Measurements from ENCODE around the gene BCAS1. TPM values are rescaled to one million over a fixed set of nuclear protein-coding genes. Genes with fewer than 3 reads are reported as not detected.

The BCAS1 gene
- total RNA-seq, 1 donor from 2014 or later = 0.81 TPM

DNA sequence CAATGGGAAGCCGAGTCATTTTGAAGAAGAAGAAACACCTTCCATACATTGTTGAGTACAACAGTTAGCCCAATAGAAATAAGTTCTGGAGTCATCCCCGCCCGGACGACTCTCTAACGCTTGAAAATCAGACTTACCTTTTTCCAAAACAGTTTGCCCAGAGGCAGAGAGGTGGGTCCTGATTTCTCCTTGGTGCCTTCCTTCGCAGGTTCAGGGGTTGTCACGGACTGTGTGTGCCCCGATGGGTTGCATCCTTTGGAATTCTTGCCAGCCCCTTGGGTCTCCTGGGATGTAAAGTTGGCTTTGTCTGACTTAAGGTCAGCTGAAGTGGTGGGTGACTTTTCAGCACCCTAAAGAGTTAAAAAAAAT, 85.3 kb downstream of the BCAS1 start:
- Mint-ChIP-seq H3K4me3 (ENCODE audit: low read depth) (no peak overlapping the region), H3K4me1 (ENCODE audit: low read depth) (no peaks in the 10 kb centered on the region), H3K36me3 (ENCODE audit: insufficient read depth) (no peaks in the 10 kb centered on the region), H3K27me3 (no peaks in the 10 kb centered on the region), H3K27ac (no peak overlapping the region), H3K9me3 (ENCODE audit: low read depth) (peaks cover 4% of the 10 kb centered on the region)
- TF ChIP-seq, protein P1, sequence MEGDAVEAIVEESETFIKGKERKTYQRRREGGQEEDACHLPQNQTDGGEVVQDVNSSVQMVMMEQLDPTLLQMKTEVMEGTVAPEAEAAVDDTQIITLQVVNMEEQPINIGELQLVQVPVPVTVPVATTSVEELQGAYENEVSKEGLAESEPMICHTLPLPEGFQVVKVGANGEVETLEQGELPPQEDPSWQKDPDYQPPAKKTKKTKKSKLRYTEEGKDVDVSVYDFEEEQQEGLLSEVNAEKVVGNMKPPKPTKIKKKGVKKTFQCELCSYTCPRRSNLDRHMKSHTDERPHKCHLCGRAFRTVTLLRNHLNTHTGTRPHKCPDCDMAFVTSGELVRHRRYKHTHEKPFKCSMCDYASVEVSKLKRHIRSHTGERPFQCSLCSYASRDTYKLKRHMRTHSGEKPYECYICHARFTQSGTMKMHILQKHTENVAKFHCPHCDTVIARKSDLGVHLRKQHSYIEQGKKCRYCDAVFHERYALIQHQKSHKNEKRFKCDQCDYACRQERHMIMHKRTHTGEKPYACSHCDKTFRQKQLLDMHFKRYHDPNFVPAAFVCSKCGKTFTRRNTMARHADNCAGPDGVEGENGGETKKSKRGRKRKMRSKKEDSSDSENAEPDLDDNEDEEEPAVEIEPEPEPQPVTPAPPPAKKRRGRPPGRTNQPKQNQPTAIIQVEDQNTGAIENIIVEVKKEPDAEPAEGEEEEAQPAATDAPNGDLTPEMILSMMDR (IDR thresholded peaks at IDR 0.05; ENCODE audit: unreplicated experiment) = no peak
- DNase-seq (ENCODE audit: low spot score, unreplicated experiment) = no peak

DNA sequence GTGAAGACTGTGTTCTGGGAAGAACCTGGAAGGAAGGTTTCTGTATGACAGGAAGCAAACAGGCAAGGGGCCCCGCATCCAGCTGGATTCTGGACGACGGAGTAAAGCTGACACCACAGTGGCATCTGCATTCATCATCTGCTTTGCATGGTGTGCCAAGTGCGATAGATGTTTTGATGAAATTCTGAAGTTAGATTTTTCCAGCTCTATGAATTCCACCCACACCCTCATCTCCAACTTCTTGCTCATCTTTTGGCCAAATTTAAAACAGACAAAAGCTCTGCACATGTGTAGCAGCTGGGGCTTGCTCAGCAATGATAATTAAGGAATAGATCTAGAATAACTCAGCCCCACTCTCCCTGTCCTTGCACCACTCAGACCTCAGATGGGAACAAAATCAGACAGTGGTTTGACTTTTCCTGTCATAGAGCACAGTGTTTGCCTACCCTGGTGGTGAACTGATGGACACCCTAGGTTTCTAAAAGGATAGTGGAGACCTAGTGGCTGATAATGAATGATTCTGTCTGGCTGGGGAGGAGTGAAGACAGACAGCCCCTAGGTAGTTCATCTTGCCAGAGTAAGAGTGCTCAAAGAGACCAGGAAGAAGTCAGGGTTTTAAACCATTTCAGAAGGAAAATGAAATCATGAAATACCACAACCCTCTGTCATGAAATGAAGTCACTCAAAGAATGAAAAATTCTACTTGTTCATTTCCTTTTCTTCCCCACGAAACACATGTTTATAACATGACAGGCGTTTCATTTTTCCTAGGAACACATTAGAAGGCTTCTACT, 85.8 kb downstream of the BCAS1 start:
- Mint-ChIP-seq H3K9me3 (ENCODE audit: low read depth) (peaks cover 4% of the 10 kb centered on the region), H3K27me3 (no peaks in the 10 kb centered on the region), H3K4me3 (ENCODE audit: low read depth) (no peak overlapping the region), H3K4me1 (ENCODE audit: low read depth) (no peaks in the 10 kb centered on the region), H3K36me3 (ENCODE audit: insufficient read depth) (no peaks in the 10 kb centered on the region), H3K27ac (no peak overlapping the region)
- TF ChIP-seq, protein P1 (IDR thresholded peaks at IDR 0.05; ENCODE audit: unreplicated experiment) = no peak
- no peak for DNase-seq (ENCODE audit: low spot score, unreplicated experiment)

DNA sequence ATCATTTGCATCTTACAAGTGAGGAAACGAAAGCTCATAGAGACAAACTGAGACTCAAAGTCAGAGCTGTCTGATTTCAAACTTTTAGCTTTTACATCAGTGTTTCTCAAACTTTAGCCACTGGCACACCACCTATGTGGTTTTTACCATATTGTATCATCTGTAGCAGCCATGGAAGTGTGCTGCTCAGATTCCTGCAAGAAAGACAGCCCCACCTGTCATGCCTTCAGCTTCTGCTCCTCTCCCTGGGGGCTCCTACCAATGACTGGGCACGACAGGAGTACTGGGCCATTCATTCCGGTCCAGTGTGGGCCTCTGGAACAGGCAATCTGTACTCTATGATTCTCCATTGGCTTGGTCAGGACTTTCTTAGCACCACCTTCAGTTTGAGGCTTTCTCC, 87.0 kb downstream of the BCAS1 start:
- Mint-ChIP-seq H3K9me3 (ENCODE audit: low read depth) (peaks cover 4% of the 10 kb centered on the region), H3K4me3 (ENCODE audit: low read depth) (no peak overlapping the region), H3K27ac (no peak overlapping the region), H3K27me3 (no peaks in the 10 kb centered on the region), H3K36me3 (ENCODE audit: insufficient read depth) (no peaks in the 10 kb centered on the region), H3K4me1 (ENCODE audit: low read depth) (no peaks in the 10 kb centered on the region)
- TF ChIP-seq, protein P1 (IDR thresholded peaks at IDR 0.05; ENCODE audit: unreplicated experiment) = no peak
- DNase-seq (ENCODE audit: low spot score, unreplicated experiment) = no peak

DNA sequence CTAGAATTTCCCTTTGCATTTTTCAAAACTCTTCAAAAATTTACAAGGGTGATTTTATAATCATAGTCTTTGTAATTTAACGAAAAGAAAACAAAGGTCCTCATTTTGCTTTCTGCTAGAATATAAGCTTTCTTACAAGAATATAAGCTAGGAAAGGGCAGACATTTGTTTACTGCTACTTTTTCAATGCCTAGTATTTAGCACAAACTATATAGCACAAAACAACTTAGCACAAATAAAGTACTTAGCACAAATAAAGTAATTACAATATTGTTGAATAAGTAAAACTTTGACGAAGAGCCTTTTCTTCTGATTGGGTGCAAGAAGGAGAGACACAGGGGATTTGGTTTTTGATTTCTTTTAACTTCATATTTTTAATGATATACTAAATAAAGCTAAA, 87.8 kb downstream of the BCAS1 start:
- Mint-ChIP-seq H3K4me1 (ENCODE audit: low read depth) (no peaks in the 10 kb centered on the region), H3K4me3 (ENCODE audit: low read depth) (no peak overlapping the region), H3K27me3 (no peaks in the 10 kb centered on the region), H3K9me3 (ENCODE audit: low read depth) (peaks cover 4% of the 10 kb centered on the region), H3K27ac (no peak overlapping the region), H3K36me3 (ENCODE audit: insufficient read depth) (no peaks in the 10 kb centered on the region)
- no peak for DNase-seq (ENCODE audit: low spot score, unreplicated experiment)
- TF ChIP-seq, protein P1 (IDR thresholded peaks at IDR 0.05; ENCODE audit: unreplicated experiment) = no peak

DNA sequence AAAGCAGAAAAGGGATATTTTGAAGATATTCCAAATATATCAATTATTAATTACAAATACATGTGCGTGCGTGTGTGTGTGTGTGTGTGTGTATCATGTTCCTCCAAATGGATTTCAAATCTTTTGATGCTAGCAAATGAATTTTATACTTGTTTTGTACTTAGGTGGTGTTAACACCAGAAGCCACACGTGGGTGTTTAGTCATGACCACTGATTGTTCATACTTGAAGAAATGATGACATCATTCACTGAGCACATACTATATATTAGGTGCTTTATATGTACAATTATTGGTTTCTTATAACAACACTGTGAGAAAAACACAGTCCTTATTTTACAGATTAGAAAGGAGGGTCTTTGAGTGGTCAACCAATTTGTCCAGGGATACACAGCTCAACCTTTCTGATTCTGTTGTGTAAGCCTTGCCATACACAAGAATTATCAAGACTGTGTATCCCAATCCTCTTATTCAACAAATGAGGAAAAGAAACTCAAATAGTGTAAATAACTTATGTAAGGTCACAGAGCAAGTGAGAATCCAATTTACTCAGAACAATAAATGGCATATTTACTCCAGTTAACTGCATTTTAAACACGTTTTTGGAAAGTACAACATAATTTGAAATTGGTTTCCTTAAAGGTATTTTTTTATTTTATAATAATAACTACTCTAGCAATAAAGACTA, 88.5 kb downstream of the BCAS1 start:
- H3K4me3 Mint-ChIP-seq (ENCODE audit: low read depth) = no peak overlapping the region
- TF ChIP-seq, protein P1 (IDR thresholded peaks at IDR 0.05; ENCODE audit: unreplicated experiment) = no peak
- no peaks in the 10 kb centered on the region for H3K4me1 Mint-ChIP-seq (ENCODE audit: low read depth)
- no peaks in the 10 kb centered on the region for H3K36me3 Mint-ChIP-seq (ENCODE audit: insufficient read depth)
- H3K9me3 Mint-ChIP-seq (ENCODE audit: low read depth) = peaks cover 5% of the 10 kb centered on the region
- H3K27me3 Mint-ChIP-seq = no peaks in the 10 kb centered on the region
- H3K27ac Mint-ChIP-seq = no peak overlapping the region
- no peak for DNase-seq (ENCODE audit: low spot score, unreplicated experiment)
